Peyer's patch (tissue), 4 donors: ENCODE results near the gene ZNF775. TPM values are rescaled to one million over a fixed set of nuclear protein-coding genes. Genes with fewer than 3 reads are reported as not detected.

Experiments used
- DNase-seq, 3 donors: peaks; one replicate each; pipeline ENCODE4 v3.0.0-alpha.2; 2017 to 2019
- H3K27ac ChIP-seq, 4 donors: fragments of 200-600 bp; sonication (generic); one replicate each; pipeline ENCODE4 v1.5.1; 2016 to 2019
- H3K27me3 ChIP-seq, 2 donors: fragments of 200-600 bp; sonication (generic); one replicate each; pipeline ENCODE4 v1.5.1; 2019
- H3K36me3 ChIP-seq, 3 donors: fragments of 200-600 bp; sonication (generic); one replicate each; pipeline ENCODE4 v1.5.1; 2016 to 2019
- H3K4me1 ChIP-seq, 4 donors: fragments of 200-600 bp; sonication (generic); one replicate each; pipeline ENCODE4 v1.5.1; 2016 to 2019
- H3K4me3 ChIP-seq, 4 donors: fragments of 200-600 bp; sonication (generic); 1 replicate in 3 of 4; 2 replicates in 1 of 4; pipeline ENCODE4 v1.5.1; 2016 to 2019; ENCODE audit warnings: mild to moderate bottlenecking in 1 of 4
- H3K9me3 ChIP-seq, 4 donors: fragments of 200-600 bp; sonication (generic); one replicate each; pipeline ENCODE4 v1.5.1; 2016 to 2019; ENCODE audit warnings: mild to moderate bottlenecking in 1 of 4
- CTCF ChIP-seq, 6 experiments: fragments of 450-650 bp in 4 of 6; fragments of 200-600 bp in 2 of 6; sonication (generic) in 1 of 6; IDR thresholded peaks; one replicate each; pipeline ENCODE4 v1.5.1; 2017 to 2019; ENCODE audit warnings: antibody characterized with exemption in 6 of 6, mild to moderate bottlenecking in 3 of 6, moderate library complexity in 1 of 6
- POLR2A ChIP-seq, 2 donors: fragments of 450-650 bp; IDR thresholded peaks; one replicate each; pipeline ENCODE4 v1.5.1; 2017; ENCODE audit warnings: antibody characterized with exemption in 2 of 2, mild to moderate bottlenecking in 2 of 2, moderate library complexity in 2 of 2
- total RNA-seq, 4 donors: library from RNA; depleted of rRNA; stranded (reverse); fragments of >200 nt; gene quantifications; one replicate each; pipeline ENCODE4 v1.1.0, GENCODE V29; 2016

The ZNF775 gene
- total RNA-seq, 4 donors from 2014 or later: 1.7 to 2.8 (median 2.5) TPM

GRCh38 chr7:150373049-150373801, 5.9 kb upstream of the ZNF775 start:
- Histone ChIP-seq H3K4me3 (peak overlapping the region in 1 of 4 donors; percentile 34), H3K9me3 (no peaks in the 10 kb centered on the region), H3K4me1 (peaks cover 3 to 66% (median 10%) of the 10 kb centered on the region in 4 donors), H3K27ac (peak overlapping the region in 1 of 4 donors; percentile 59), H3K36me3 (peaks cover 0 to 34% (median 0%) of the 10 kb centered on the region in 3 donors), H3K27me3 (no peaks in the 10 kb centered on the region)
- DNase-seq: peak in 1 of 3 donors; percentile 52
- TF ChIP-seq POLR2A (IDR thresholded peaks at IDR 0.05): no peak
- TF ChIP-seq CTCF (IDR thresholded peaks at IDR 0.05): no peak

- Histone ChIP-seq H3K27ac (peak overlapping the region in 1 of 4 donors; percentile 59), H3K27me3 (no peaks in the 10 kb centered on the region), H3K4me1 (peaks cover 3 to 69% (median 10%) of the 10 kb centered on the region in 4 donors), H3K9me3 (no peaks in the 10 kb centered on the region), H3K4me3 (no peak overlapping the region), H3K36me3 (peaks cover 0 to 34% (median 0%) of the 10 kb centered on the region in 3 donors)
- TF ChIP-seq CTCF (IDR thresholded peaks at IDR 0.05) (no peak), POLR2A (IDR thresholded peaks at IDR 0.05) (no peak)
- DNase-seq: no peak
Observed at GRCh38 chr7:150374026-150374425, 5.1 kb upstream of the ZNF775 start.

GRCh38 chr7:150374472-150374871, 4.7 kb upstream of the ZNF775 start:
- TF ChIP-seq CTCF (IDR thresholded peaks at IDR 0.05) (no peak), POLR2A (IDR thresholded peaks at IDR 0.05) (no peak)
- H3K27ac ChIP-seq: peak overlapping the region in 1 of 4 donors; percentile 59
- H3K27me3 ChIP-seq: no peaks in the 10 kb centered on the region
- no peaks in the 10 kb centered on the region for H3K9me3 ChIP-seq
- H3K36me3 ChIP-seq: peaks cover 0 to 34% (median 0%) of the 10 kb centered on the region in 3 donors
- peak in 1 of 3 donors; percentile 32 for DNase-seq
- H3K4me3 ChIP-seq: no peak overlapping the region
- H3K4me1 ChIP-seq: peaks cover 3 to 69% (median 10%) of the 10 kb centered on the region in 4 donors

- DNase-seq: peak in 1 of 3 donors; percentile 46
- TF ChIP-seq CTCF (IDR thresholded peaks at IDR 0.05): no peak
- no peak for TF ChIP-seq POLR2A (IDR thresholded peaks at IDR 0.05)
- Histone ChIP-seq H3K4me3 (no peak overlapping the region), H3K9me3 (no peaks in the 10 kb centered on the region), H3K4me1 (peaks cover 0 to 65% (median 2%) of the 10 kb centered on the region in 4 donors), H3K27ac (peak overlapping the region in 3 of 4 donors; percentile 10 to 94 (median 68)), H3K36me3 (peaks cover 0 to 32% (median 0%) of the 10 kb centered on the region in 3 donors), H3K27me3 (no peaks in the 10 kb centered on the region)
Observed at GRCh38 chr7:150375662-150376521, 3.2 kb upstream of the ZNF775 start.

- H3K4me1 ChIP-seq: peaks cover 0 to 59% (median 2%) of the 10 kb centered on the region in 4 donors
- peaks cover 0 to 26% (median 0%) of the 10 kb centered on the region in 3 donors for H3K36me3 ChIP-seq
- H3K27ac ChIP-seq: peak overlapping the region in 2 of 4 donors; percentile 68 to 94
- peak in 1 of 3 donors; percentile 49 for DNase-seq
- no peak overlapping the region for H3K4me3 ChIP-seq
- H3K27me3 ChIP-seq: no peaks in the 10 kb centered on the region
- H3K9me3 ChIP-seq: no peaks in the 10 kb centered on the region
- TF ChIP-seq POLR2A (IDR thresholded peaks at IDR 0.05) (no peak), CTCF (IDR thresholded peaks at IDR 0.05) (no peak)
Observed at GRCh38 chr7:150376560-150376959, 2.6 kb upstream of the ZNF775 start.
